Measurements from ENCODE around the gene SORCS1. TPM values are rescaled to one million over a fixed set of nuclear protein-coding genes. Genes with fewer than 3 reads are reported as not detected.

SORCS1 gene
- total RNA-seq, 1 donor from 2014 or later: 0.23 TPM

DNA sequence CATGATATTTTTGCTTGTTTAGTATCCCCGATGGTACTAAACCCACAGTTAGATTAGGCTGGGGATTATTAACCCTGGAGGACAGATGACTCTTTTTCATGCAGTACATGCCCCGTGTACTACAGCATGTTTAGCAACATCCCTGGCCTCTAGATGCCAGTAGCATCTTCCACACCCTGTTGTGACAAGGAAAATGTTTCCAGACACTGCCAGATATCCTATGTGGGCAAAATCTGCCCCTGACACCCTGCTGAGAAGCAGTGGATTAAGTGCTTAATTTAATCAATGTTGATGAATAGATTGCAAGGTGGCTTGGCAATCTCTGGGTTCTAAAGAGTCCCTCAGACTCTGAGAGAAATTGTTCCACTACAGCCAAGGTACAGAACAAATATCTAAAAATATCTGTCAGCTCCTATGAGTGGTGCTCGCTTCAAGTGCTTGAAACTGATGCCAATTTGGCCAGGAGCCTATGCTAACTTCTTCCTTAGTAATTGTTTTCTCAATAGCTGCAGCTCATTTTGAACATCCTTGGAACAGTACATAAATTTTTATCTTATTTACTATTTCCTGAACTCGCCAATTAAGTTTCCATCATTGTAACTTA is 247.0 kb downstream of the SORCS1 start:
- H3K4me1 ChIP-seq: no peaks in the 10 kb centered on the region
- H3K4me3 ChIP-seq: no peak overlapping the region
- ATAC-seq (peak; percentile 78), DNase-seq (no peak)
- H3K9me3 ChIP-seq: no peaks in the 10 kb centered on the region
- intact Hi-C loops (cut with DNase I): no loop called here
- no peak for TF ChIP-seq CTCF (IDR thresholded peaks at IDR 0.05)
- H3K27me3 ChIP-seq: no peaks in the 10 kb centered on the region
- H3K27ac ChIP-seq: no peak overlapping the region
- H3K36me3 ChIP-seq: no peaks in the 10 kb centered on the region

GRCh38 chr10:106914016-106914415 is 250.5 kb downstream of the SORCS1 start:
- ATAC-seq (no peak), DNase-seq (no peak)
- H3K36me3 ChIP-seq: no peaks in the 10 kb centered on the region
- H3K27me3 ChIP-seq: no peaks in the 10 kb centered on the region
- intact Hi-C loops (cut with DNase I): no loop called here
- no peak overlapping the region for H3K4me3 ChIP-seq
- H3K9me3 ChIP-seq: no peaks in the 10 kb centered on the region
- H3K27ac ChIP-seq: no peak overlapping the region
- no peak for TF ChIP-seq CTCF (IDR thresholded peaks at IDR 0.05)
- no peaks in the 10 kb centered on the region for H3K4me1 ChIP-seq

DNA sequence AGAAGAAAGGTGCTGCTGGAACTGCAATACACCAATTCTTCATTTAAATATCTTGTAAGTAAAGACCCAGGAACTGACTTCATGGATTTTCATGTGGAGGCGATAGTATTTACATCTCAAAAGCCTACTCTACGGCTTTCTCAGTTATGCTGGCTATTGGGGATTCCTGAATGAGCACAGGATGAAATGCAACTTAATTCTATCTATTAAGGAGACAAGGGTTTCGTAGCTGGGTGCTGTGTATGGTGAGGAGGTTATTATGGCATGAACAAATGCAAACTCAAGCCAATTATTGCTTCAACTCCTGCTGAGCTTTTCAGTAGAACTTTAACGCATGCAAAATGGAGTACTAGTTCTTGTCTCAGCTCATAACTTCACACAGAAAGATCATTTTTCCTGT is 251.2 kb downstream of the SORCS1 start:
- H3K27me3 ChIP-seq: no peaks in the 10 kb centered on the region
- no peak for TF ChIP-seq CTCF (IDR thresholded peaks at IDR 0.05)
- intact Hi-C loops (cut with DNase I): no loop called here
- no peaks in the 10 kb centered on the region for H3K9me3 ChIP-seq
- H3K4me3 ChIP-seq: no peak overlapping the region
- no peaks in the 10 kb centered on the region for H3K4me1 ChIP-seq
- DNase-seq: no peak
- H3K36me3 ChIP-seq: no peaks in the 10 kb centered on the region
- ATAC-seq: no peak
- H3K27ac ChIP-seq: no peak overlapping the region

GRCh38 chr10:106911096-106911495 is 253.4 kb downstream of the SORCS1 start:
- H3K27ac ChIP-seq: no peak overlapping the region
- ATAC-seq: no peak
- no peak for TF ChIP-seq CTCF (IDR thresholded peaks at IDR 0.05)

GRCh38 chr10:106910666-106911065 is 253.8 kb downstream of the SORCS1 start:
- no peaks in the 10 kb centered on the region for H3K27me3 ChIP-seq
- TF ChIP-seq CTCF (IDR thresholded peaks at IDR 0.05): no peak
- DNase-seq (no peak), ATAC-seq (no peak)
- H3K9me3 ChIP-seq: no peaks in the 10 kb centered on the region
- no peaks in the 10 kb centered on the region for H3K4me1 ChIP-seq
- H3K36me3 ChIP-seq: no peaks in the 10 kb centered on the region
- intact Hi-C loops (cut with DNase I): no loop called here
- H3K4me3 ChIP-seq: no peak overlapping the region
- no peak overlapping the region for H3K27ac ChIP-seq

More at GRCh38 chr10:106911096-106911495, 253.4 kb downstream of the SORCS1 start:
- Histone ChIP-seq H3K4me3 (no peak overlapping the region), H3K36me3 (no peaks in the 10 kb centered on the region), H3K9me3 (no peaks in the 10 kb centered on the region), H3K4me1 (no peaks in the 10 kb centered on the region), H3K27me3 (no peaks in the 10 kb centered on the region)
- intact Hi-C loops (cut with DNase I): no loop called here
- no peak for DNase-seq

GRCh38 chr10:106908225-106908624 is 256.3 kb downstream of the SORCS1 start:
- H3K36me3 ChIP-seq: no peaks in the 10 kb centered on the region
- ATAC-seq (no peak), DNase-seq (no peak)
- H3K27ac ChIP-seq: no peak overlapping the region
- no peak for TF ChIP-seq CTCF (IDR thresholded peaks at IDR 0.05)
- intact Hi-C loops (cut with DNase I): no loop called here
- no peaks in the 10 kb centered on the region for H3K9me3 ChIP-seq
- no peak overlapping the region for H3K4me3 ChIP-seq
- no peaks in the 10 kb centered on the region for H3K27me3 ChIP-seq
- no peaks in the 10 kb centered on the region for H3K4me1 ChIP-seq
